Hepatic stellate cell (primary cell): Measurements from ENCODE around the gene HBZ.
"Not testable (repeated sequence)": the region's sequence is repeated elsewhere in the genome, so short reads cannot be mapped to it uniquely, and the experiment has no call there.

ENCODE experiments used
- DNase-seq: peaks from one replicate; pipeline ENCODE4 v3.0.0; 2011; ENCODE audit warnings: low spot score

Gene HBZ

GRCh38 chr16:152141-153128 lies at the start of gene HBZ:
HBZ (plus strand) TSS chr16:152644; CDS start chr16:152910, 266 bp downstream.
- DNase-seq, result no peak

- no peak for DNase-seq
Measured at GRCh38 chr16:104355-104754, 48.1 kb upstream of the HBZ start.

GRCh38 chr16:104928-105327 lies 47.5 kb upstream of the HBZ start:
- no peak for DNase-seq

- DNase-seq, result no peak
Measured at GRCh38 chr16:105521-105920, 46.9 kb upstream of the HBZ start.

- DNase-seq, result peak; percentile 80
Measured at GRCh38 chr16:106623-107324, 45.7 kb upstream of the HBZ start.

- no peak for DNase-seq
Measured at GRCh38 chr16:112153-112840, 40.1 kb upstream of the HBZ start.

GRCh38 chr16:114327-114726 lies 38.1 kb upstream of the HBZ start:
- DNase-seq, result no peak

GRCh38 chr16:116015-116414 lies 36.4 kb upstream of the HBZ start:
- no peak for DNase-seq

- peak; percentile 74 for DNase-seq
Measured at GRCh38 chr16:117379-118365, 34.8 kb upstream of the HBZ start.

- no peak for DNase-seq
Measured at GRCh38 chr16:118857-119256, 33.6 kb upstream of the HBZ start.

- no peak for DNase-seq
Measured at GRCh38 chr16:119295-119694, 33.1 kb upstream of the HBZ start.

- DNase-seq, result no peak
Measured at GRCh38 chr16:119835-120491, 32.5 kb upstream of the HBZ start.

- DNase-seq, result no peak
Measured at GRCh38 chr16:120756-121155, 31.7 kb upstream of the HBZ start.

GRCh38 chr16:122361-122760 lies 30.1 kb upstream of the HBZ start:
- no peak for DNase-seq

GRCh38 chr16:123558-124350 lies 28.7 kb upstream of the HBZ start:
- DNase-seq, result not testable (repeated sequence)

GRCh38 chr16:125011-125410 lies 27.4 kb upstream of the HBZ start:
- DNase-seq, result no peak

GRCh38 chr16:129075-129474 lies 23.4 kb upstream of the HBZ start:
- no peak for DNase-seq

GRCh38 chr16:130533-131173 lies 21.8 kb upstream of the HBZ start:
- DNase-seq, result no peak

GRCh38 chr16:132120-132519 lies 20.3 kb upstream of the HBZ start:
- DNase-seq, result no peak
